ENCODE results near the gene ECE1.

The ECE1 gene

DNA sequence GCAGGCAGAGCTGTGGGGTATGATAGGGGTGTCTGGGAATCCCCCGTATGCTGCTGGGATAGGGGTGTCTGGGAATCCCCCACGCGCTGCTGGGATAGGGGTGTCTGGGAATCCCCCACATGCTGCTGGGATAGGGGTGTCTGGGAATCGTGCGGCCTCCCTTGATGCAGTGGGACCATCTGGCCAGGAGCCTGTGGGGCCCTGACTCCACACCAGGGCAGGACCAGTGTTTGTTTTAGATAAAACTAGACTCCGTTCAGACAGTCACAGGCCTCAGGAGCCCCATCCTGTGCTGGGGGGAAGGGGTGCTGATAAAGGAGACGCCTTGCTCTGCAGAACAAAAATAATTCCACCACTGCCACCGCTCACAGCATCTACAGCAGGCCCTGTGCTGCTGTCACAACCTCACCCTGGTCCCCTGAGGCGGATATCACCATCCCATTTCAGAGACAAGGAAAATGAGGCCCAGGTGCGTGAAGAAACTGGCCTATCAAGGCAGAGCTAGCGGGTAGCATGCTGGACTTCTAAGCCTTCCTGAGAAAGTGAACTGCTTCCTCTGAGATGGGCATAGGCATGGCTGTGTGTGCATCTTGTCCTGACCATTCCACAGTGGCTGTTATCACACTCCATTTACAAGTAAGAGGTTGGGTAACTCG lies 24.0 kb downstream of the ECE1 start:
- Mint-ChIP-seq H3K27me3 (no peaks in the 10 kb centered on the region), H3K4me1 (ENCODE audit: low read depth) (peaks cover 35% of the 10 kb centered on the region), H3K27ac (peak overlapping the region; percentile 50), H3K4me3 (no peak overlapping the region), H3K36me3 (ENCODE audit: low read depth) (peaks cover 99% of the 10 kb centered on the region), H3K9me3 (no peaks in the 10 kb centered on the region)
- no peak for DNase-seq

DNA sequence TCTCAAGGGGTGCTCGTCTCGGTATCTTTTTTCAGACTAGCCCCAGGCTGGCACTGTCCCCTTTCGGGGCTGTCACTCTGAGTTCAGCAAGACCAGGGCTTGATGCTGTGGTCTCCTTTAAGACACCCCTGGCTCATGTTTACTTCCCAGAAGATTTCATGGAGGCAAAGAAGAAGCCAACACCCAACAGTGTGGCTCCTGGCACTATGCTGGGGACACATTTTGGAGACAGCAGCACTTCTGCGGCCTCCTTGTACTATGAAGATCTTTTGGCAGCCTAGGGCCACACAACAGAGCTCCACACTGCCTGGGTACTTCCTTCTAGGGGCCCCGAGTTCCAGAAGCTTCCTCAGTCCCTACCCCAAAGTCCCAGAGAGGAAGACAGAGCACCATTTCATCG lies 24.6 kb downstream of the ECE1 start:
- peaks cover 37% of the 10 kb centered on the region for H3K4me1 Mint-ChIP-seq (ENCODE audit: low read depth)
- H3K4me3 Mint-ChIP-seq, result no peak overlapping the region
- no peaks in the 10 kb centered on the region for H3K27me3 Mint-ChIP-seq
- no peak overlapping the region for H3K27ac Mint-ChIP-seq
- no peak for DNase-seq
- H3K36me3 Mint-ChIP-seq (ENCODE audit: low read depth), result peaks cover 99% of the 10 kb centered on the region
- no peaks in the 10 kb centered on the region for H3K9me3 Mint-ChIP-seq

DNA sequence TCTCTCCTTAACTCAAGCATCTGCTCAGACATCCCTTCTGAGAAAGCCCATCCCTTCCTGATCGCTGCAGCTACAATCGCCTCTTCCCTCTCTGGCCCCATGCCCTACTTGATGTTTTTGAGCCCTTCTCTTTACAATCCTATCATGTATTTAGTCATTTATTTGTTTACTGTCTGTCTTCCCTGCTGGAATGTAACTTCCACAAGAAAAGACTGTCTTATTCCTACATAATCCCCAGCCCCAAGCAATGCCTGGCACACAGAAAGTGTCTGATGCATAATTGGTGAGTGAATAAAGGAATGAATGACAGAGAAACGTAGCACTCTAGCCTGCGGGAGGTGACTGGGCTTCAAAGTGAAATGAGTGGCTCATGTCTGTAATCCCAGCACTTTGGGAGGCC lies 25.4 kb downstream of the ECE1 start:
- Mint-ChIP-seq H3K36me3 (ENCODE audit: low read depth) (peaks cover 99% of the 10 kb centered on the region), H3K27me3 (no peaks in the 10 kb centered on the region), H3K27ac (peak overlapping the region; percentile 69), H3K4me1 (ENCODE audit: low read depth) (peaks cover 38% of the 10 kb centered on the region), H3K4me3 (no peak overlapping the region), H3K9me3 (no peaks in the 10 kb centered on the region)
- DNase-seq, result no peak

DNA sequence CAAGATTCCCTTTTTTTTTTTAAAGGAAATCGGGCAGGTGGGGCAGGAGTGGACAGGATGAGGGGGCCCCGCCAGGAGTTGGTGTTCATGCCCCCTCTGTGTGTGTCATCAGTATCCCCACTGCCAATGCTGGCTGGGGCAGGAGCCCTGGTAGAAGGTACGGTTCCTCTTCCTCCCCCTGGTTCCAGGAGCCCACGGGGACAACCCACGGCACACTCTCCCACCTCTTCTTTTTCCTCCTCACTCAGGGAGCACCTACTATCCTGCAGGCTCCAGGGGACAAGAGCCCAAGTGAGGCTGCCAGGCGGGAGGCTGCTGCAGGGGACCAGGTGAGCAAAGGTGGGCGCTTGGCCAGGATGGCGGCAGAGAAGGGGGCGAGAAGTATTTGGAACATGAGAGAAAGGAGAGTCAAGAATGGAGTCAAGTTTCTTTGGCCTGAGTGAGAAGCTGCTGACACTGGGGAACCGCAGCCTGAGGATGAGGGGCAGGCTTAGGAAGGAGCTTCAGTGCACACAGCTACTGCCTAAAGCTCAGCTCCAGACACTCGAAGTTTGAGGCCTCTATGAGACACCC lies 26.5 kb downstream of the ECE1 start:
- no peak for DNase-seq
- peaks cover 99% of the 10 kb centered on the region for H3K36me3 Mint-ChIP-seq (ENCODE audit: low read depth)
- no peak overlapping the region for H3K27ac Mint-ChIP-seq

DNA sequence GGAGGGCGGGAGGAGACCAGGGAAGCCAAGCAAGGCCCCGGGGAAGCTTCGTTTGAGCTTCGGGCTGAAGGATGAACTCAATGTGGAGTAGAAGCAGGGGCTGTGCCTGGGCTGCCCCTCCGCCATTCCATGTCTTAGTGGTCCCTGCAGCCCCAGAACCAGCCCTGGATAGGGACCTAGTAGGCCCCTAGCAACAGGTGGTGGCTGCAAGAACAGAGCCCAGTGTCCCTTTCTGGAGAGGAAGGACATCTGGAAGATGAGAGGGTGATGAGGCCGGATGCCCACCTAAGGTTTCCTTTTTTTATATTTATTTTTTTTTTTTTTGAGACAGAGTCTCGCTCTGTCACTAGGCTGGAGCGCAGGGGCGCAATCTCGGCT lies 27.2 kb downstream of the ECE1 start:
- DNase-seq, result no peak
- peaks cover 55% of the 10 kb centered on the region for H3K4me1 Mint-ChIP-seq (ENCODE audit: low read depth)
- no peaks in the 10 kb centered on the region for H3K27me3 Mint-ChIP-seq
- H3K27ac Mint-ChIP-seq, result peak overlapping the region; percentile 90
- H3K9me3 Mint-ChIP-seq, result no peaks in the 10 kb centered on the region
- no peak overlapping the region for H3K4me3 Mint-ChIP-seq
- peaks cover 99% of the 10 kb centered on the region for H3K36me3 Mint-ChIP-seq (ENCODE audit: low read depth)

More for the DNA sequence above, 26.5 kb downstream of the ECE1 start:
- no peak overlapping the region for H3K4me3 Mint-ChIP-seq
- no peaks in the 10 kb centered on the region for H3K27me3 Mint-ChIP-seq
- H3K4me1 Mint-ChIP-seq (ENCODE audit: low read depth), result peaks cover 48% of the 10 kb centered on the region
- H3K9me3 Mint-ChIP-seq, result no peaks in the 10 kb centered on the region

DNA sequence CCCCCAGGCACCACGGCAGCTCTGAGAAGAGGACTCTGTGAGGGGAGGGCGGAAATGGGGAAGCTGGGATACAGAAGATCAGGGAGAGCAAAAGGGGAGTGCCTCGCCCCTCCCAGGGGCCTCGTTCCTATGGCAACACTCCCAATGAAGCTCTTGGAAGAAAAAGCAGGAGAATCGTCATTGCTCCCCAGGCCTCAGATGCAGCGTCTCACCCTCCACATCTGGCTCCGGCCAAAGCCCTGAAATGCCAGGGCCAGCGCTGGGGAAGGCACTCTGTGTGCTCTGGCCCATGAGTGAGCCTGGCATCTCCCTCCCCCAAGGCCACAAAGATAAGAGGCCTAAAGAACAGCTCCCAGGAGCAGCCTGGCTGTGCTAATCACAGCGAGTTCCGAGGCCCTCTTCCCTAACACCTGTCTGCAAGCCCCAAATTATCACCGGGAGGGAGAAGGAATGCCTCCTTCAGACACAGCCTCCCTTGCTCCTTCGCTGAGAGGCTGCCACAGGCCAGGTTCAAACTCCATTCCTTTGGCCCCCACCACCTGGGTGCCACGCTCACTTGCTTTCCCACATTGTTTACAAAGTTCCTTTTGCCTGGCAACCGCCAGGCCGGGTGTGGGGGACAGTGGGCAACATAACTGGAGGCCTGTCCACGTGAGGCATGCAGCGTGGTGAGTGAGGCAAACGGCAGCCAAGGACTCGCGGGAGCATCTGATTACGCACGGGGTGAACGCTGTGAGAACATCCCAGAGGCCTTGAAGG lies 27.8 kb downstream of the ECE1 start:
- peak overlapping the region; percentile 90 for H3K27ac Mint-ChIP-seq
- no peak for DNase-seq
- no peaks in the 10 kb centered on the region for H3K9me3 Mint-ChIP-seq
- H3K4me3 Mint-ChIP-seq, result no peak overlapping the region
- H3K27me3 Mint-ChIP-seq, result no peaks in the 10 kb centered on the region
- H3K36me3 Mint-ChIP-seq (ENCODE audit: low read depth), result peaks cover 99% of the 10 kb centered on the region
- H3K4me1 Mint-ChIP-seq (ENCODE audit: low read depth), result peaks cover 59% of the 10 kb centered on the region

DNA sequence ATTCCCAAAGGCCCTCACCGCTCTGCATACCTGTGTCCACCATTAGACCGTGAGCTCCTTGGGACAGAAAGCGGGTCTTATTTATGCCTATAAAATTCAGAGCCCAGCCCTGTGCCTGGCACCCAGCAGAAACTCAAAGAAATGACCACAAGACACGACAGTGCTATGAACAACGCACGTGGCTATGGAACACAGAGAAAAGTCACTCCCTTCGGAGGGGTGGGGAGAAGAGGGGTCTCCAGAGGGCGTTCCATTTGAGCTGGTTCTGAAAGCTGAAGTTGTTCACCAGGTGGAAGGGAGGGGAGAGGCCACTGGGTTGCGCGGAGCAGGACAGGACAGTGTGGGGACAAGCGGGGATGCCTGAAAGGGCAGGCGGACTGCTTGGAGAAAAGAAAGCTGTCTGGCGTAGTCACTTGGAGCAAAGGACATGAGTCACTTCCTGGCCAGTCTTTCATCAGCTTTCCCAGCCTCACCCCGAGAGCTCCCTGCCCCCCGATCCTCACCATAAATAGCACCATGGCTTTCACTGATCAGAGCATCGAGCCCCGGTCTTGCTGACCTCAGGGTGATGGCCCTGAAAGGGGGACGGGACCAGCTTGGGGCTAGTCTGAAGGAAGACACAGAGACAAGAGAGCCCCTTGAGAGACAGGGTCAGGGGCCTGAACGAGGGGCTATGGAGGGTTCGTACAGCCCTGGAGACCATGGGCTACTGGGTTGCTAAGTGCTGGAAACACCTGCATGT lies 28.5 kb downstream of the ECE1 start:
- Mint-ChIP-seq H3K9me3 (no peaks in the 10 kb centered on the region), H3K27me3 (no peaks in the 10 kb centered on the region), H3K4me3 (no peak overlapping the region), H3K4me1 (ENCODE audit: low read depth) (peaks cover 64% of the 10 kb centered on the region), H3K36me3 (ENCODE audit: low read depth) (peaks cover 99% of the 10 kb centered on the region), H3K27ac (peak overlapping the region; percentile 90)
- DNase-seq, result no peak

DNA sequence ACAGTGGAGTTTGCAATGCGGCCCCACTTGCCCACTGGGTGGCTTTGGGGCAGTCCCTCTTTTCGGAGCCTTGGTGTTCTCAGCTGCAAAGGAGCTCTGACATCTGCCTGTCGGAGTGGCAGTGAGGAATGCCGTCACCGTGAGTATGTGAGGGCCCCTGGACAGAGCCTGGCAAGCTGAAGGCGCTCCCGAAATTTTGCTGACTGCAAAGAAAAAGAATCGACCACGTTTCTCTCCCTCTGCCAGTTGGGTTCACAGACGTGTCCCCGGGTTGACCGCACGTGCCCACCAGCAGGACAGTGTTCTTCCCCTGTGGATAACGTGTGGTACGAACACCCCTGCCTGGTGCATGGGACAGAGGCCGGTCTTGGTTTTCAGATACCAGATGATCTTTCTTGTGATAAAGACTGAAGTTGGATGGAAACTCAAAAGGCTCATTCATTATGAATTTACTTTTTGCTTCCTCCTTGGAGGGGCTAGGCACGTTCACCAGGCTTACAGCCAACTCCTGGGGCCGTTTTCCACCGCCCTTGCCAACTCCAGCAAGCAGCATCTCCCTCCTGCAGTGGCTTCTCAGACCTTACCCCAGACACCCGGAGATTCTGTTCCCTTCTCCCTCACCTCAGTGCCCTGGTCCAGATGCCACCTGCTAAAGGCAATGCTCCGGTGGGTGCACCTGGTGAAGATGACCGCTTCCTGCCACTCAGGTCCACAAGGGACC lies 29.7 kb downstream of the ECE1 start:
- peak overlapping the region; percentile 90 for H3K27ac Mint-ChIP-seq
- H3K27me3 Mint-ChIP-seq, result no peaks in the 10 kb centered on the region
- no peak overlapping the region for H3K4me3 Mint-ChIP-seq
- H3K9me3 Mint-ChIP-seq, result no peaks in the 10 kb centered on the region
- H3K36me3 Mint-ChIP-seq (ENCODE audit: low read depth), result peaks cover 99% of the 10 kb centered on the region
- no peak for DNase-seq
- H3K4me1 Mint-ChIP-seq (ENCODE audit: low read depth), result peaks cover 70% of the 10 kb centered on the region

DNA sequence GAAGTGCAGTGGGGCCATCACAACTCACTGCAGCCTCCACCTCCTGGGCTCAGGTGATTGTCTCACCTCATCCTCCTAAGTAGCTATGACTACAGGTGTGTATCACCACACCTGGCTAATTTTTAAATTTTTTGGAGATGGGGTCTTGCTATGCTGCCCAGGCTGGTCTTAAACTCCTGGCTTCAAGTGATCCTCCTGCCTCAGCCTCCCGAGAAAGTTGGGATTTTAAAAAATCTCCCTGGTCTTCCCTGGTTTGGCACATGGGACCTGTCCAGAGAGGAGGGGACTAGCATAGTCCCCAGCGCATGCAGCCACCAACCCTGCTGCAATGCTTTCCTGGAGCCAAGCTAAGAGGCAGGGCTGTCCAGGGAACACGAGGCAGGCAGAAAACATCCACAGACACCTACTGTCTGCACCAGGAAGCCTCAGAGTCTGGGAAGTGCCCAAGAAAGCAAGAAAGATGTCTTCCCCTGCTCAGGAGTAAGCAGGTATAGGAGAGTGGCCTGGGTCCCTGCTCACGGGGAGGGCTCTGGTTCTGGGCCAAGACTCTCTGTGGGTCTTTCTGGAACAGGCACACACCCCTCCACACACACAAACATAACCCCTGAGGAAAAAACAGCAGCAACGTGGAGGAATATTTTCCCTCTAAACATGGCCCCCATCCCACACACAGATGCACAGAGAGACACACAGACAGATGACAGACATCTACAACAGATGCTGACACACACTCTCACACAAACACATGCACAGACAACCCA lies 30.8 kb downstream of the ECE1 start:
- Mint-ChIP-seq H3K36me3 (ENCODE audit: low read depth) (peaks cover 99% of the 10 kb centered on the region), H3K27ac (peak overlapping the region; percentile 90), H3K4me3 (no peak overlapping the region)

DNA sequence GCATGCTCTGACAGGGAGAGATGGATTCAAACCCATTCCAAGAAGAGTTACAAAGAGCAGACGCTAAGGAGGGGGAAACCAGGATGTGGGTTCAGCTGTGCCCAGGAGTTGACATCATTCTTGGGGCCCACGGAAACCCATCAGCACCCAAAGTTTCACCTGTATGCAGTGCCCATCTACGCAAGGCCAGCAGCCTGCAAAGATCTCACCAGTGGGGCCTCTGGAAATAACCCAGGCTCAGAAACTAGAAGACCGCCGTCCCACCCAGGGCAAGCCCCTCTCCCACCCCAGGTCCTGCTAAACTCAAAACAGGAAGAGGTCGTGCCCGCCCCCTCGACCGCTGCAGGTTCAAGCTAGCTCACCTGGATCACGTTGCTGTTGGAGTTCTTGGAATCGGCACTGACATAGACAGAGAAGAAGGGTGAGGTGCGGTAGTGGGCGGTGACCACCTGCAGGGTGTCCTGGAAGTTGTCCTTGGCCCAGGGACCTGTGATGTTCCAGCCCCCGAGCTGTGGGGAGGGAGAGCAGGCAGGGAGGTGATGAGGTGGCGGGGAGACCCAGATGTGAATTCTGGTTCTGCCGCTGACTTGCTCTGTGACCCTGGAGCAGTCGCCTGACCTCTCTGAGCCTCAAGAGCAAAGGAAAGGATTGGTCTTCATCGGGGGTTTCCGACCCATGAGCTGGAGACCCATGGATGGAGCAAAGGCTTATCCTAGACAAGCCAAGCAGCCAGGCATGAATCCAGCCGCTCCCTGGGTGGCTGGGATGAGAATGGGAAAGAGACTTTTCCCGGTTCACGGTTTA lies 31.7 kb downstream of the ECE1 start:
- peak overlapping the region; percentile 90 for H3K27ac Mint-ChIP-seq
- no peak for DNase-seq
- peaks cover 94% of the 10 kb centered on the region for H3K36me3 Mint-ChIP-seq (ENCODE audit: low read depth)
- no peaks in the 10 kb centered on the region for H3K27me3 Mint-ChIP-seq
- peaks cover 68% of the 10 kb centered on the region for H3K4me1 Mint-ChIP-seq (ENCODE audit: low read depth)
- H3K4me3 Mint-ChIP-seq, result peak overlapping the region; percentile 18
- H3K9me3 Mint-ChIP-seq, result no peaks in the 10 kb centered on the region

More for the DNA sequence above, 30.8 kb downstream of the ECE1 start:
- Mint-ChIP-seq H3K27me3 (no peaks in the 10 kb centered on the region), H3K4me1 (ENCODE audit: low read depth) (peaks cover 70% of the 10 kb centered on the region), H3K9me3 (no peaks in the 10 kb centered on the region)
- no peak for DNase-seq

DNA sequence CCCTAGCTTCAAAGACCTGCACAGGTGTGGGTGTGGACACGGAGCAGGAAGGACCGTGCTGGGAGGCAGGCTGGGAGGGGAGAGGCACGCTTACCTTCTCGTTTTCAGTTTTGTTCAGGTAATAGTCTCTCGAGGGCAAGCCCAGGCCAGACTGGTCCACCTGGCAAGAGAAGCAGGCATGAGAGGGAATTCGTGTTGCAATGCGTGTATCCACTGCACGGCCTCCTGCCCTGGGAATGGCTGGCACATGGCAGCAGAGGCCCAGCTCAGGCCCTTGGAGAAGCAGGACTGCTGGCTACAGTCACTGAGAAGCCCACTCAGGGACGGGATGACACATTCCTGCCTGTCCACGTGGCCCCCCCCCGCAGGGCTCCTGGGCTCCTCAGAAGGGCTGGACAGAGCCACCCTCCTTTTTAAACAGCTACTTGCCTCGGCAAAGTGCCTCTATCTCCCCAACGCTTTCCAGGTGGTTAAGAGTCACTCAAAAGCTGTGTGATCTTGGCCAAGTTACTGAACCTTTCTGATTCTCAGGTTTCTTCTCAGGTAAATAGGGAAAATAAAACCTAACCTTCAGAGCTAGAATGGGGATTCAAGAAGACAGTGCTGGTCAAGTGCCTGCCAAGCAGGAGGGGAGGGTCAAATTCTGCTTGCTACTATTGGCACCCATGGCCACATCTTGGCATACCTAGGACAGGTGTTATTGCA lies 32.7 kb downstream of the ECE1 start:
- peak overlapping the region; percentile 90 for H3K27ac Mint-ChIP-seq
- H3K27me3 Mint-ChIP-seq, result no peaks in the 10 kb centered on the region
- H3K9me3 Mint-ChIP-seq, result no peaks in the 10 kb centered on the region

DNA sequence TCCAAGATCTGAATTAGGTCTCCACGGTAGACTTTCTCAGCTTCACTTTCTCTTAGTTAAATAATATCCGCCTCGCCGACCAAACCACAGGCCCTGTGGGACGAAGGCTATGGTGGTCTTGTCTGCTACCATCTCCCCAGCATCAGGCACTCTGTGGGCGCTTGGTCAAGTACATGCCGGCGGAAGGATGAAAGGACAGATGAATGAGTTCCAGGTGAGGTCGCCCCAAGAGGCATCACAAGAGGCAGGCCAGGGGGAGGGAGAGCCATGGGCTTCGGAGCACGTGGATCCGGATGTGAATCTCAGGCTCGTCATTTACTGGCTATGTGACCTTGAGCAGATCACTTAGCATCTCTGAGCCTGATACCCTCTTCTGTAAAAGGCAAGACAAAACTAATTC lies 33.5 kb downstream of the ECE1 start:
- peak overlapping the region; percentile 81 for H3K27ac Mint-ChIP-seq
- H3K36me3 Mint-ChIP-seq (ENCODE audit: low read depth), result peaks cover 94% of the 10 kb centered on the region
- H3K4me1 Mint-ChIP-seq (ENCODE audit: low read depth), result peaks cover 69% of the 10 kb centered on the region

More for the DNA sequence above, 32.7 kb downstream of the ECE1 start:
- Mint-ChIP-seq H3K4me3 (no peak overlapping the region), H3K4me1 (ENCODE audit: low read depth) (peaks cover 69% of the 10 kb centered on the region), H3K36me3 (ENCODE audit: low read depth) (peaks cover 94% of the 10 kb centered on the region)
- DNase-seq, result no peak

More for the DNA sequence above, 33.5 kb downstream of the ECE1 start:
- H3K4me3 Mint-ChIP-seq, result no peak overlapping the region
- H3K27me3 Mint-ChIP-seq, result no peaks in the 10 kb centered on the region
- no peaks in the 10 kb centered on the region for H3K9me3 Mint-ChIP-seq
- no peak for DNase-seq

All from activated T-cell treated with anti-CD3 and anti-CD28 coated beads, Interleukin-2, amount 50 U/mL, for 24 hours (primary cell).